Keratinocyte (primary cell): ENCODE data around the gene BNC2.

Experiments
- EZH2 ChIP-seq: IDR thresholded peaks from one replicate; pipeline ENCODE4 v1.6.1; 2012; ENCODE audit warnings: inconsistent platforms, mild to moderate bottlenecking, low read length, moderate library complexity
- TF ChIP-seq, protein P1 (sequence below), 3 experiments: IDR thresholded peaks in 1 of 3; conservative IDR thresholded peaks in 1 of 3; optimal IDR thresholded peaks in 1 of 3; 2 replicates in 2 of 3; 3 replicates in 1 of 3; pipeline versions ENCODE3 to v1.5.1; 2011; ENCODE audit warnings: low read length in 3 of 3, mild to moderate bottlenecking in 3 of 3, moderate library complexity in 2 of 3, control low read depth in 1 of 3, inconsistent platforms in 1 of 3; ENCODE audit not compliant: insufficient read depth in 2 of 3; ENCODE audit errors: extremely low read depth in 1 of 3

DNA sequence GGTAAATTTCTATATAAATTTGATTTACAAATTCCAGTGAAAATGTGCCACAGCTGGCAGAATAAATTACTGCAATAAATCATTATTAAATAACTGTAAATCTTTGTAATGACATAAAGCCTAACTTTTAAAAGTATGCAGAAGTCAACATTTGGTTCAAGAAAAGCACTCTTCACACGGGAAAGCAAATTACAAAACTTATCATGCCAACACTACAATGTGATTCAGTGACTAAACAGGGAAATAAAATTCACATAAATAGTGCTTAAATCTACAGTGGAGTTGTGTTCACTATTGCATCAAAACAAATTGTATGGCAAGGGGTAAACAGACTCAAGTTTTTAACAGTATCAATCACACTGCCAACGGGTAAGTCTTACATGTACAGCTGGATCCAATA, 117.2 kb downstream of the BNC2 start:
- TF ChIP-seq, protein P1, sequence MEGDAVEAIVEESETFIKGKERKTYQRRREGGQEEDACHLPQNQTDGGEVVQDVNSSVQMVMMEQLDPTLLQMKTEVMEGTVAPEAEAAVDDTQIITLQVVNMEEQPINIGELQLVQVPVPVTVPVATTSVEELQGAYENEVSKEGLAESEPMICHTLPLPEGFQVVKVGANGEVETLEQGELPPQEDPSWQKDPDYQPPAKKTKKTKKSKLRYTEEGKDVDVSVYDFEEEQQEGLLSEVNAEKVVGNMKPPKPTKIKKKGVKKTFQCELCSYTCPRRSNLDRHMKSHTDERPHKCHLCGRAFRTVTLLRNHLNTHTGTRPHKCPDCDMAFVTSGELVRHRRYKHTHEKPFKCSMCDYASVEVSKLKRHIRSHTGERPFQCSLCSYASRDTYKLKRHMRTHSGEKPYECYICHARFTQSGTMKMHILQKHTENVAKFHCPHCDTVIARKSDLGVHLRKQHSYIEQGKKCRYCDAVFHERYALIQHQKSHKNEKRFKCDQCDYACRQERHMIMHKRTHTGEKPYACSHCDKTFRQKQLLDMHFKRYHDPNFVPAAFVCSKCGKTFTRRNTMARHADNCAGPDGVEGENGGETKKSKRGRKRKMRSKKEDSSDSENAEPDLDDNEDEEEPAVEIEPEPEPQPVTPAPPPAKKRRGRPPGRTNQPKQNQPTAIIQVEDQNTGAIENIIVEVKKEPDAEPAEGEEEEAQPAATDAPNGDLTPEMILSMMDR (optimal IDR thresholded peaks at IDR 0.05 in 1 of 3, IDR thresholded peaks at IDR 0.05 in 1 of 3, conservative IDR thresholded peaks at IDR 0.05 in 1 of 3; ENCODE audit: extremely low read depth in 1 of 3, insufficient read depth in 2 of 3, low read length in 3 of 3) = no peak
- TF ChIP-seq EZH2 = no peak
